GM18520 (cell line): ENCODE results near the gene ST6GALNAC2.
"Not testable (repeated sequence)": the region's sequence is repeated elsewhere in the genome, so short reads cannot be mapped to it uniquely, and the experiment has no call there.

Experiments
- ATAC-seq: cut with Tn5 transposase; IDR thresholded peaks from one replicate; pipeline ENCODE4 v1.9.1; 2021; ENCODE audit not compliant: unreplicated experiment

ST6GALNAC2 gene

DNA sequence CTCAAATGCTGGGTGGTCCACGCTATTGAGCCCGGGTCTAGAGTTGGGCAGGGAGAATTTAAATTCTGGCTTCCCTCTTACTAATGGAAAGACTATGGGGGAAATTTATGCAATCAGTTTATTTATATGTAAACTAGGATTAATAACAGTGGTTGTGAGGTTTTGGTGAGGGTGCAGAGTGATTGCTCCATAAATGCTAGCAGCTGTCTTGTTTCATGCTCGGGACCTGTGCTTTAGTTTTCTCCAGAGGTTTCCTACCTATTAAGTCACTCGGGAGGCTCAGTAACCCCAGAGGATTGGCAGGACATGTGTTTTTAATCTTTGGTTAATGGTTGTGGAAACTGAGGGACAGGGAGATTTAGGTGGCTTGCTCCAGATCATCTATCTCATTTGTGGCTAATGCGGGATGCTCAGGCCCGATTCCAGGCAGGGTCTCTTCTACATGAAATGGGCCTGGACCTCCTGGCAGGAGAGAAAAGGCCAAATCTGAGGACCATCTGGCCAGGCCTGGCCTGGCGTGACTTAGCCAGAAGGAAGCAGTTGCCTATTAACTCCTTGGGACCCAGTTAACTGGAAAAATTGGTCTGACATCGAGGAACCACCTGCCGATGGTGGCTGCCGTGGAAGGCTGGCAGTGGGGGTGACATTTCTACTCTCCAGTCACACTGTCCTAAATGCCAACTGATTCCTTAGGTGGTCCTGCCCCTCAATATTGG, 43.8 kb downstream of the ST6GALNAC2 start:
- ATAC-seq: no peak

GRCh38 chr17:76540381-76541300, 45.0 kb downstream of the ST6GALNAC2 start:
- ATAC-seq: no peak

- ATAC-seq: no peak
Measured at GRCh38 chr17:76539631-76540271, 45.9 kb downstream of the ST6GALNAC2 start, which contains the start of gene PRCD. TSS of gene PRCD (plus strand) at chr17:76540044. CDS start at chr17:76540142, 98 bp downstream.

DNA sequence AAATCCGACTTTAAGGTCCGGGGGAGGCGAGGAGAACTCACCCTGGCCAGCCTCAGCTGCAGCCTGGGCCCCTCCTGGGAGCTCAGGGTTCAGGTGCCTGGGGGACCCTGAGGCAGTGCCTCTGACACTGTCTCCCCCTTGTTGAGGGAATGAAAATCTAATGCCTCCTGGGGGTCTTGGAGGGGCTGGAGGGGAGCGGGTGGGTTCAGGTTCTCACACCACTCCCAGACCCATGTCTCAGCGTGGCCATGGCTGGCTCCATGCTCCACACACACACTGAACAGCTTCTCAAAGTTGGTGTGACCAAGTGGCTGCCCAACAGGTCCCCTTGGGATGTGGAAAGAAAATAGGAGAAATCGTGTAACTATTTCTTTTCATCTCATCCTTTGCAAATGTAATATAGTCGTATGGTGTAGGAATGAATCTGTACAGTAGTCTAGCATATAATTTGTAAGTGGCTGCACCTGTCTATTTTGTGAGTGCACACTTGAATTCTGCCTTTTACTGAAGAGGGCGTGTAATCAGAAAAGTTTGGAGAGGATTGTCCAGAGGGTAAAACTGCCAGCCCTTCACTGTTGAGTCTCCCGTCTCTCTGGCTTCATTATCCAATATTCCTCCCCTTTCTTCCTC, 46.6 kb downstream of the ST6GALNAC2 start:
- ATAC-seq: no peak

- no peak for ATAC-seq
Measured at GRCh38 chr17:76538281-76538931, 47.3 kb downstream of the ST6GALNAC2 start.

GRCh38 chr17:76537578-76538280, 47.9 kb downstream of the ST6GALNAC2 start, which contains the start of gene CYGB:
TSS of gene CYGB (minus strand) at chr17:76537709. CDS start at chr17:76537542, 167 bp downstream.
- no peak for ATAC-seq

DNA sequence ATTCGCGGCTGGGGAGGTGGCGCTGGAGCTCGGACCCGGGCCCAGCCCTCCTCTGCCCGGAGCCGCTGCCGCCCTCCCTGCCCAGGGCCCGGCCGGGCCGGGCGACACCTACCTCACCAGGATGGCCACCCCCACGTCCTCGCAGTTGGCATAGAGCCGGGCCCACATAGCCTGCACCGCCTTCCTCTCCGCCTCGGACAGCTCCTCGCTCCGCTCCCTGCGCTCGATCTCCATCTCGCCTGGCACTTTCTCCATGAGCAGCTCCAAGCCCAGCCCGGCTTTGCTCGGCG, 48.4 kb downstream of the ST6GALNAC2 start:
- ATAC-seq: no peak

DNA sequence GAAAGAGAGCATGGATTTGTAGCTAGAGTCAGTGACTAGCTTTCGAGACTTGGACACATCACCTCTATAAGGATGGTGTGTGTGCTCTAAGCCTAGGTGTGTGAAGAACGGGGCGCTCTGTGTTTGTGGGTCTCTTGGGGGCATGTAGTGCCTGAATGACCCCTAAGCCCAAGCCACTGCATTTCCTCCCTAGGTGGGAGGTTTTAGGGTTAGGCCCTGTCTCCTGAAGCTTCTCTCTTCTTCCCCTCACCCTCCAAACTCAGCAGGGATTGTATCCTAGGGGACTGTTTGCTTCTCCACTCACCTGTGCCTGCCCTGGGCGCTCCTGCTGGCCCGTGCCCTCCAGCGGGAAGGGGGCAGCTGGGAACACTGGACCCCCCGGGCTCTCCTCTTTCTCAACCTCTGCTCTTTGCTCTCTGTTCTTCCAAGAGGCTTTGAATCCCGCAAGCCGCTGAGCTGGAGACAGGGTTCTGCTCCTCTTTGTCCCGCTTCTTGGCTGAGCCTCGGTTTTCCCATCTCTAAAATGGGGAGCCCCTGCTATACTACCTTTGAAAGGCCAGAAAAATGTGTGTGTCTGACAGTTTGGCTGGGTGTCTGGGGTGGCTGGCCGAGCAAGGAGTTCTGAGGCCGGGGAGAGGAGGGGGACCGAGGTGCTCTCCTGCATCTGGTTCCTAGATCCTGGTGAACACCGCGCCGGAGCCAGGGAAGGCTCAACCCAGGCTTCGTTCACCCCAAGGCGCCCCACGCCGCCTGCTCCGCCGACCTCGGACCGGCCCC, 49.0 kb downstream of the ST6GALNAC2 start:
- ATAC-seq: no peak

- ATAC-seq: no peak
Measured at GRCh38 chr17:76535788-76536510, 49.7 kb downstream of the ST6GALNAC2 start.

DNA sequence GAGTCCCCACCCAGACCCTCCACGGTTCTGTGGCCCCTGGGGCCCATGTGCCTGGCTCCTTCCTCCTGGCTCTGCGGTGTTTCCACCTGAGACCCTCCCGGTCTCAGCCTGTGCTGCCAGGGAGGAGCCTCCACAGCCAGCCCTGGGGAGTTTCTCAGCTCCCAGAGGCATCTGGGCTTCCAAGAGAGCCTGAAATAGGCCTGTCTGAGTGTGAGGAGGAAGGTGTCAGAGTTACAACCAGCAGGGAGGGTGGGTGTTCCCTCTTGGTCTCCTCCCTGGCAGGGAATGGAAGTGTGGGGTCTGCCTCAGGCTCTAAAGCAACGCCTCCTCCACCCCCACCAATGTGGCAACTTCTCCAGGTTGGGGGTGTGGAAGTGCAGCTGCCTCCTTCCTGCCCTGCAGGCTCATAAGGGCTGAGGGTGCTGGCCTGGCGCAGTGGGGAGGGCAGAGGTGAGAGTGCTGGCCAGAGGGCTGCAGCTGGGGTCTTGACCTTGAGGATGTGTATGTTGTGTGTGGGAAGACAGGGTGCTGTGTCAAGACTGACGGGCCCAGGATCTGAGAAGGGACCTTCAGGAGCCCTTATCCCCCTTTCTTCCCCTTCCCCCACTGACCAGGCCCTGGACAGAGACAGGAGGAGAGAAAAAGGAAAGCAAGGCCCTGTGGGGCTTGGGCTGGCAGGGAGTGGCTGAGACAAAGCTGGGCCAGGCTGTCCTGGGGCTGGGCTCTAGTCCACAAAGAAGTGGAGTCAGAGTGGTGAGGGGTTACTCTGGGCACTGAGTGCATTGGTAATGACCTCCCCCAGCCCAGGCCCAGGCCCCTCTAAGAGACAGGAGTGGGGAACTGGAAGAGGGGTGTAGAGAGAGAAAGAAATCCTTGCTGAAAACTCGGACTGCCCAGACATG, 50.6 kb downstream of the ST6GALNAC2 start:
- no peak for ATAC-seq

DNA sequence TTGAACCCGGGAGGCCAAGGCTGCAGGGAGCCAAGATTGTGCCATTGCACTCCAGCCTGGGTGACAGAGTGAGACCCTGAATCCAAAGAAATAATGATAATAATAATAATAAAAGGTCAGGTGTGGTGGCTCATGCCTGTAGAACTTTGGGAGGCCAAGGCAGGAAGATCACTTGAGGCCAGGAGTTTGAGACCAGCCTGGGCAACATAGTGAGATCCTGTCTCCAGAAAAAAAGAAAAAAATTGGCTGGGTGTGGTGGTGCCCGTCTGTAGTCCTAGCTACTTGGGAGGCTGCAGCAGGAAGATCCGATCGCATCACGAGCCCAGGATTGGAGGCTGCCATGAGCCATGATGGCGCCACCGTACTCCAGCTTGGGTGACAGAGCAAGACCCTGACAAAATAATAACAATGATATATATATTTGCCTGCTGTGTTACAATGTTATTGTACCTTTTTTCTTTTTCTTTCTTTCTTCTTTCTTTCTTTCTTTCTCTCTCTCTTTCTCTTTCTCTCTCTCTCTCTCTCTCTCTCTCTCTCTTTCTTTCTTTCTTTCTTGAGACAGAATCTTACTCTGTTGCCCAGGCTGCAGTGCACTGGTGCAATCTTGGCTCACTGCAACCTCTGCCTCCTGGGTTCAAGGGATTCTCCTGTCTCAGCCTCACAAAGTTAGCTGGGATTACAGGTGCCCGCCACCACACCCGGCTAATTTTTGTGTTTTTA, 51.9 kb downstream of the ST6GALNAC2 start:
- not testable (repeated sequence) for ATAC-seq

GRCh38 chr17:76532072-76532651, 53.5 kb downstream of the ST6GALNAC2 start:
- no peak for ATAC-seq

DNA sequence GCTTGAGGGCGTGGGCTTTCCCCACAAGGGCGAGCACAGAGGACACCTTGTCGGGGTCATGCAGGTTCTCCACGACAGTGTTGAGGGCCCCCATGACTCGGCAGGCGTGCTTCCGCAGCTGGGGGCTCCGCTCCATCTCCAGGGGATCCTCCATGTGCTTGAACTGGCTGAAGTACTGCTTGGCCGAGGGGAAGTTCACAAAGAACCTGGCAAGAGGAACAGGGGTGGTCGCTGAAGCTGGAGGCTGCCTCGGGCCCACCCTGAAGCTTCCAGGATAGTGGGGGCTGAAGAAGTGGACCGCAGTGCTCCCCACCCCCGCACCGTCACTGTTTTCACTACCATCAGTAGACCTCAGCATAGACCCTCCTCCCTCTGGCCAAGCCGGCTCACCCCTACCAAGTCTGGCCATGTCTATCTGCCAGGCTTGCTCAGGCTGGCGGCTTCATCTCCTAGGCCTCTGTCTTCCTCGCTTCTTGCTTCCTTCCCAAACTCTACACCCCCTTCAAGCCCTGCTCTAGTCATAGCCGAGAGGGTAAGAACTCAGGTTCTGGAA, 54.1 kb downstream of the ST6GALNAC2 start:
- ATAC-seq: no peak

GRCh38 chr17:76530811-76531485, 54.7 kb downstream of the ST6GALNAC2 start:
- no peak for ATAC-seq

- no peak for ATAC-seq
Measured at GRCh38 chr17:76530095-76530723, 55.5 kb downstream of the ST6GALNAC2 start.
